ENCODE measurements around the gene UNC119B.

Gene UNC119B

DNA sequence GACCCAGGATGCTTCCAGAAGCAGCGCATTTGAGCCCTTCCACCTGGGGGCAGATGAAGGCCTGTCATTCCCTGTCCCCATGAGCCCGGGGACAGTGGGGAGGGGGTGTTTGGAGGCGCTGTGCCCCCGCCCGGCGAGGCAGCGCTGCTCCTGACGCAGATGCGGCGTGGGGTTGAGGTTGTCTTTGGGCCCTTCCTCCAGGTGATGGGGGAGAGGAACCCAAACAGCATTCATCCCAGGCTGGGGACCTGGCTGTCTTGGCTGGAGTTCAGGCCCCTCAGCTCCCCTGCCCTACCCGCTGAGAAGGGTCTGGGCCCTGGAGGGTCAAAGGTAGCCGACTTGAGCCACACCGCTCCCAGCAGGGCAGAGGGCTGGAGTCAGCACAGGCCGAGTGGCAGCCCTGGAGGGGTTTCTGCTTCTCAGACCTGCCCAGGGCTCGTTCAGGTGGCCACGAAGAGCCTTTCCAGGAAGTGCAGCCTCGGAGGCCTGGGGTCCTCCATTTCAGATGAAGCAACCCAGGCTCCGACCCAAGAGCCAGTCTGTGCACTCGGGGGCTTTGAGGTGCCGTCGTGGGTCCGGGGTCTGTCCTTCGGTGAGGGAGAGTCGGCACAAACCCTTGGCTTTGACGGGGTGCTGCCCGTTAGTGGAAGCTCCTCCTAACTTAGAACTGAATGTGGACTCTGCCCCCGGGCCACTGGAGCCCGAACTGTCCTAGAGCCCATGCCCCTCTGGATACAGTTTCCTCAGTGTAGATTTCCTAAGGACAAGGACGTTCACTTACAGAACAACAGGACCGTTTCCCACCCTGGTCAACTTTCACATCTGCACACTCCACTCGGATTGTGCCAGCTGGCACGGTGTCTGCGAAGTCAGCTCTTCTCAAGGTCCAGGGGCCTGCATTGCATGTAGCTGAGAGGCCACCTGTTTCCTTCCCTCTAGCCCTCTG is 31.5 kb downstream of the UNC119B start:
- Histone ChIP-seq H3K79me1 (ENCODE audit: low read length) (no peaks in the 10 kb centered on the region), H4K8ac (ENCODE audit: low read depth, low read length) (no peak overlapping the region), H3K4ac (ENCODE audit: low read depth, low read length) (no peak overlapping the region), H2BK120ac (ENCODE audit: insufficient read depth, low read length, poor library complexity) (no peak overlapping the region), H3K9me3 (ENCODE audit: insufficient read depth, low read depth, low read length) (no peaks in the 10 kb centered on the region), H3K79me2 (ENCODE audit: control insufficient read depth, insufficient read depth, low read length, poor library complexity) (no peaks in the 10 kb centered on the region), H3K4me2 (ENCODE audit: low read length) (no peak overlapping the region), H4K12ac (ENCODE audit: low read depth, low read length) (no peak overlapping the region), H3K18ac (ENCODE audit: low read length) (no peak overlapping the region), H2AK5ac (ENCODE audit: low read length) (no peak overlapping the region), H4K91ac (ENCODE audit: low read depth, low read length) (no peak overlapping the region), H3K14ac (ENCODE audit: low read length) (no peak overlapping the region), H3K27me3 (ENCODE audit: insufficient read depth, low read length) (no peaks in the 10 kb centered on the region), H3K27ac (ENCODE audit: low read depth, low read length) (no peak overlapping the region), H2BK12ac (ENCODE audit: low read length) (no peak overlapping the region), H2AFZ (ENCODE audit: insufficient read depth, low read length, poor library complexity) (no peak overlapping the region), H3K9ac (ENCODE audit: low read length) (no peak overlapping the region), H2BK5ac (ENCODE audit: low read depth, low read length, poor library complexity) (no peak overlapping the region), H3K23ac (ENCODE audit: low read length) (no peak overlapping the region), H3K36me3 (ENCODE audit: control insufficient read depth in 1 of 2, insufficient read depth in 2 of 2, low read length in 2 of 2) (peaks cover 4 to 6% of the 10 kb centered on the region in 2 experiments), H3K4me3 (ENCODE audit: low read depth, low read length) (no peak overlapping the region), H3K4me1 (ENCODE audit: control insufficient read depth in 1 of 2, insufficient read depth in 2 of 2, low read length in 2 of 2) (no peaks in the 10 kb centered on the region)
- no CpG with 5 or more reads among the region's 33 CpGs for WGBS (ENCODE audit: extremely low coverage, insufficient coverage, insufficient read length)
- DNase-seq: no peak

DNA sequence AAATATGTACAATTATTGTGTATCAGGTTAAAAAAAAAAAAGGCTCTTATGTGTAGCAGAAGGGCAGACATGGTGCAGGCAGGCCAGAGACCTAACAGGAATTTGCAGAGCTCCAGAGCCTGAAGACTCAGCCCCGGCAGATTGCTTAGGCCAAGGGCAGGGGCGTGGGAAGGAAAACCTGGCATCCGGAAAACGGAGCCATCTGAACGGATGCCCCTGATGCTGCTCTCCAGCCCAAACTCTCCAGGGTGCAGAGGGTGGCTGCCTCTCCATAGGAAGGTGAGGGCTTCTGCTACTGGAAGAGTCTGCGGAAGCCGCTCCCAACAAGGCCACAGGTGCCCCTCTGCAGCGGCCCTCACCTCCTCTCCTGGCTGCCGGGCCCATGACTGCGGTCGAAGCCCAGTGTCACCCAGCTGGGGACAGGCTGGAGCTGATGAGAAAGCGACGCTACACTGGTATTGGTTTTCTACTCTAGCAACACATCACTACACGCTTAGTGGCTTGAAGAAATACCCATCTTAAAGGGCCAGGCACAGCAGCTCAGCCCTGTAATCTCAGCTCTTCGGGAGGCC is 34.8 kb downstream of the UNC119B start:
- no peak overlapping the region for H2AK5ac ChIP-seq (ENCODE audit: low read length)
- H3K9me3 ChIP-seq (ENCODE audit: insufficient read depth, low read depth, low read length): no peaks in the 10 kb centered on the region
- H3K27ac ChIP-seq (ENCODE audit: low read depth, low read length): no peak overlapping the region
- H3K27me3 ChIP-seq (ENCODE audit: insufficient read depth, low read length): no peaks in the 10 kb centered on the region
- no peak for DNase-seq
- H3K36me3 ChIP-seq (ENCODE audit: control insufficient read depth in 1 of 2, insufficient read depth in 2 of 2, low read length in 2 of 2): peaks cover 0 to 4% of the 10 kb centered on the region in 2 experiments
- H3K4me2 ChIP-seq (ENCODE audit: low read length): no peak overlapping the region
- WGBS (ENCODE audit: extremely low coverage, insufficient coverage, insufficient read length): no CpG with 5 or more reads among the region's 15 CpGs
- H4K91ac ChIP-seq (ENCODE audit: low read depth, low read length): no peak overlapping the region
- no peak overlapping the region for H2BK12ac ChIP-seq (ENCODE audit: low read length)
- H3K4me1 ChIP-seq (ENCODE audit: control insufficient read depth in 1 of 2, insufficient read depth in 2 of 2, low read length in 2 of 2): peaks cover 0 to 6% of the 10 kb centered on the region in 2 experiments
- H3K9ac ChIP-seq (ENCODE audit: low read length): no peak overlapping the region
- no peaks in the 10 kb centered on the region for H3K79me2 ChIP-seq (ENCODE audit: control insufficient read depth, insufficient read depth, low read length, poor library complexity)
- H4K12ac ChIP-seq (ENCODE audit: low read depth, low read length): no peak overlapping the region
- no peak overlapping the region for H4K8ac ChIP-seq (ENCODE audit: low read depth, low read length)
- H3K4me3 ChIP-seq (ENCODE audit: low read depth, low read length): no peak overlapping the region
- H2AFZ ChIP-seq (ENCODE audit: insufficient read depth, low read length, poor library complexity): no peak overlapping the region
- no peak overlapping the region for H3K18ac ChIP-seq (ENCODE audit: low read length)
- no peak overlapping the region for H3K4ac ChIP-seq (ENCODE audit: low read depth, low read length)
- H3K23ac ChIP-seq (ENCODE audit: low read length): no peak overlapping the region
- H3K79me1 ChIP-seq (ENCODE audit: low read length): no peaks in the 10 kb centered on the region
- no peak overlapping the region for H3K14ac ChIP-seq (ENCODE audit: low read length)
- no peak overlapping the region for H2BK5ac ChIP-seq (ENCODE audit: low read depth, low read length, poor library complexity)
- no peak overlapping the region for H2BK120ac ChIP-seq (ENCODE audit: insufficient read depth, low read length, poor library complexity)

DNA sequence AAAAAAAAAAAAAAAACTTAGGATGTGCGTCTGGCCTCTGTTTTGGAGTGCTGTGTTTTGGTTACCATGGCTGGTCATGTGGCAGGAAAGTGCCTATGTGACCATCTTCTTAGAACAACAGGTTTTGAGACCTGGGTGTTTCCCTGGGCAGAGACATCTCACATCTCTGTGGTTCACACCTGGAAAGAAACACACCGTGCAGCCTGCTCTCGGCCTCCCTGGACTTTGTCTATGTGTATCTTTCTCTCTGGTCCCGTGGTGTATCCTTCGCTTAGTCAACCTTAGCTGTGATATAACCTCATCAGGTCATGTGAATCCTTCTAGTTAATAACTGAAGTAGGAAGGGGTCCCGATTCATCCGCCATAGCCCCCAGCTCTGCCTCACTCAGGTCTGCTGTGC is 38.0 kb downstream of the UNC119B start:
- no peak overlapping the region for H4K91ac ChIP-seq (ENCODE audit: low read depth, low read length)
- no CpG with 5 or more reads among the region's 7 CpGs for WGBS (ENCODE audit: extremely low coverage, insufficient coverage, insufficient read length)
- H3K36me3 ChIP-seq (ENCODE audit: control insufficient read depth in 1 of 2, insufficient read depth in 2 of 2, low read length in 2 of 2): no peaks in the 10 kb centered on the region
- H2BK120ac ChIP-seq (ENCODE audit: insufficient read depth, low read length, poor library complexity): no peak overlapping the region
- H3K27me3 ChIP-seq (ENCODE audit: insufficient read depth, low read length): no peaks in the 10 kb centered on the region
- H3K9me3 ChIP-seq (ENCODE audit: insufficient read depth, low read depth, low read length): no peaks in the 10 kb centered on the region
- no peak overlapping the region for H3K18ac ChIP-seq (ENCODE audit: low read length)
- peak in 1 of 2 donors; percentile 16 for DNase-seq
- no peak overlapping the region for H3K23ac ChIP-seq (ENCODE audit: low read length)
- H3K79me1 ChIP-seq (ENCODE audit: low read length): no peaks in the 10 kb centered on the region
- H3K14ac ChIP-seq (ENCODE audit: low read length): no peak overlapping the region
- H3K4me2 ChIP-seq (ENCODE audit: low read length): no peak overlapping the region
- H2AK5ac ChIP-seq (ENCODE audit: low read length): no peak overlapping the region
- H3K4ac ChIP-seq (ENCODE audit: low read depth, low read length): no peak overlapping the region
- no peak overlapping the region for H3K4me3 ChIP-seq (ENCODE audit: low read depth, low read length)
- no peaks in the 10 kb centered on the region for H3K79me2 ChIP-seq (ENCODE audit: control insufficient read depth, insufficient read depth, low read length, poor library complexity)
- no peak overlapping the region for H2BK12ac ChIP-seq (ENCODE audit: low read length)
- H2BK5ac ChIP-seq (ENCODE audit: low read depth, low read length, poor library complexity): no peak overlapping the region
- H4K8ac ChIP-seq (ENCODE audit: low read depth, low read length): no peak overlapping the region
- H4K12ac ChIP-seq (ENCODE audit: low read depth, low read length): no peak overlapping the region
- H3K27ac ChIP-seq (ENCODE audit: low read depth, low read length): no peak overlapping the region
- H2AFZ ChIP-seq (ENCODE audit: insufficient read depth, low read length, poor library complexity): no peak overlapping the region
- H3K4me1 ChIP-seq (ENCODE audit: control insufficient read depth in 1 of 2, insufficient read depth in 2 of 2, low read length in 2 of 2): peaks cover 0 to 6% of the 10 kb centered on the region in 2 experiments
- H3K9ac ChIP-seq (ENCODE audit: low read length): no peak overlapping the region

GRCh38 chr12:120749256-120749655 is 39.0 kb downstream of the UNC119B start:
- DNase-seq: no peak
- Histone ChIP-seq H3K23ac (ENCODE audit: low read length) (no peak overlapping the region), H3K27me3 (ENCODE audit: insufficient read depth, low read length) (no peaks in the 10 kb centered on the region), H3K79me2 (ENCODE audit: control insufficient read depth, insufficient read depth, low read length, poor library complexity) (no peaks in the 10 kb centered on the region), H3K79me1 (ENCODE audit: low read length) (no peaks in the 10 kb centered on the region), H2BK120ac (ENCODE audit: insufficient read depth, low read length, poor library complexity) (no peak overlapping the region), H2BK5ac (ENCODE audit: low read depth, low read length, poor library complexity) (no peak overlapping the region), H2BK12ac (ENCODE audit: low read length) (no peak overlapping the region), H4K8ac (ENCODE audit: low read depth, low read length) (no peak overlapping the region), H3K4me2 (ENCODE audit: low read length) (no peak overlapping the region), H4K12ac (ENCODE audit: low read depth, low read length) (no peak overlapping the region), H3K14ac (ENCODE audit: low read length) (no peak overlapping the region), H3K4ac (ENCODE audit: low read depth, low read length) (no peak overlapping the region), H3K27ac (ENCODE audit: low read depth, low read length) (no peak overlapping the region), H4K91ac (ENCODE audit: low read depth, low read length) (no peak overlapping the region), H3K9ac (ENCODE audit: low read length) (no peak overlapping the region), H2AFZ (ENCODE audit: insufficient read depth, low read length, poor library complexity) (no peak overlapping the region), H3K36me3 (ENCODE audit: control insufficient read depth in 1 of 2, insufficient read depth in 2 of 2, low read length in 2 of 2) (no peaks in the 10 kb centered on the region), H3K4me3 (ENCODE audit: low read depth, low read length) (no peak overlapping the region), H3K18ac (ENCODE audit: low read length) (no peak overlapping the region), H2AK5ac (ENCODE audit: low read length) (no peak overlapping the region), H3K9me3 (ENCODE audit: insufficient read depth, low read depth, low read length) (no peaks in the 10 kb centered on the region), H3K4me1 (ENCODE audit: control insufficient read depth in 1 of 2, insufficient read depth in 2 of 2, low read length in 2 of 2) (peaks cover 0 to 6% of the 10 kb centered on the region in 2 experiments)
- no CpG with 5 or more reads among the region's 5 CpGs for WGBS (ENCODE audit: extremely low coverage, insufficient coverage, insufficient read length)
